Stomach smooth muscle (tissue), 2 donors: Measurements from ENCODE around the gene URB1.

Source experiments
- H3K27ac ChIP-seq: one replicate; pipeline ENCODE4 v1.7.0; 2013; ENCODE audit warnings: mild to moderate bottlenecking, low read length, inconsistent platforms
- H3K27me3 ChIP-seq, 2 donors: one replicate each; pipeline ENCODE4 v1.7.0; 2013; ENCODE audit warnings: low read length in 2 of 2; ENCODE audit not compliant: insufficient read depth in 2 of 2, control insufficient read depth in 1 of 2
- H3K36me3 ChIP-seq, 2 donors: one replicate each; pipeline ENCODE4 v1.7.0; 2013; ENCODE audit warnings: low read length in 2 of 2; ENCODE audit not compliant: control insufficient read depth in 2 of 2, insufficient read depth in 2 of 2
- H3K4me1 ChIP-seq: one replicate; pipeline ENCODE4 v1.7.0; 2013; ENCODE audit warnings: low read length; ENCODE audit not compliant: control insufficient read depth, insufficient read depth
- H3K4me3 ChIP-seq, 2 donors: one replicate each; pipeline ENCODE4 v1.7.0; 2013; ENCODE audit warnings: low read length in 2 of 2
- H3K9ac ChIP-seq, 2 donors: one replicate each; pipeline ENCODE4 v1.7.0; 2013; ENCODE audit warnings: low read length in 2 of 2, mild to moderate bottlenecking in 1 of 2
- H3K9me3 ChIP-seq, 2 donors: one replicate each; pipeline ENCODE4 v1.7.0; 2013; ENCODE audit warnings: low read length in 2 of 2; ENCODE audit not compliant: control insufficient read depth in 2 of 2
- donor health status: healthy.
- donor health status: Pancreatic carcinoma.

URB1 gene

DNA sequence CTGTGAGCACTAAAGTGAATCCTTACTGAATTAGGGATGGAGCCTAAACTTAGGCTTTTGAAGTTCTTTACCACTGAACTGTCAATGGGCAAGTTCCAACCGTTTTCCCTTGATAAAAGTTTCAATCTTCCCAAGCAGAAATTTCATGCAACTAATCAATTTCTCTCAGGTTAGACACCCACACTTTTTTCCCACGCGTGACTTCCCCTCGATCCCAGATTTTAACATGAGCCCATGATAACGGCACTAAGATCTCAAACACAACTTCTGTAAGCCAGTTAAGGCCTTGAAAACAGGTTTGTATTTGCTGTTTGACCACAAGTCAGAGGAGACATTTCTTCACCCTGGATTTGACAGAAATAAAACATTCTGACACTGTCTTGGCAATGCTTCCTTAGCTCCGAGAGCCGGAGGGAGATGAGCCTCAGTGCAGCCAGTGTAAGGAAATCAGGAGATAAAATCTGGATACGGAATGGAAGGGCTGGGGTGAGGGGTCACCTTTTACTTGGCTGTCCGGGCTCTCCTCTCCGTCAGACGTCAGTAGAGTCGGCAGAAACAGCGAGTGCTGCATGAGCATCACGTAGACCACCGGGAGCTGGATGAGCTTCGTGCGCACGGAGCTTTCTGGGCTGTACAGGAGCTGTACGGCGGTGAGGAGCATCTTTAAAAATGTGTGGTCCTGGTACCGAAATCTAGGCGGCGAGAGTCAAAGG lies 54.4 kb downstream of the URB1 start:
- no peaks in the 10 kb centered on the region for H3K9me3 ChIP-seq
- H3K27ac ChIP-seq, result no peak overlapping the region
- no peaks in the 10 kb centered on the region for H3K27me3 ChIP-seq
- H3K4me1 ChIP-seq, result peaks cover 2% of the 10 kb centered on the region
- no peak overlapping the region for H3K9ac ChIP-seq
- H3K4me3 ChIP-seq, result no peak overlapping the region
- peaks cover 40 to 44% of the 10 kb centered on the region in 2 donors for H3K36me3 ChIP-seq

GRCh38 chr21:32337206-32337605 lies 55.6 kb downstream of the URB1 start:
- peaks cover 2% of the 10 kb centered on the region for H3K4me1 ChIP-seq
- H3K27me3 ChIP-seq, result no peaks in the 10 kb centered on the region
- no peak overlapping the region for H3K27ac ChIP-seq
- no peak overlapping the region for H3K9ac ChIP-seq
- H3K36me3 ChIP-seq, result peaks cover 42 to 44% of the 10 kb centered on the region in 2 donors
- H3K4me3 ChIP-seq, result no peak overlapping the region
- H3K9me3 ChIP-seq, result no peaks in the 10 kb centered on the region

DNA sequence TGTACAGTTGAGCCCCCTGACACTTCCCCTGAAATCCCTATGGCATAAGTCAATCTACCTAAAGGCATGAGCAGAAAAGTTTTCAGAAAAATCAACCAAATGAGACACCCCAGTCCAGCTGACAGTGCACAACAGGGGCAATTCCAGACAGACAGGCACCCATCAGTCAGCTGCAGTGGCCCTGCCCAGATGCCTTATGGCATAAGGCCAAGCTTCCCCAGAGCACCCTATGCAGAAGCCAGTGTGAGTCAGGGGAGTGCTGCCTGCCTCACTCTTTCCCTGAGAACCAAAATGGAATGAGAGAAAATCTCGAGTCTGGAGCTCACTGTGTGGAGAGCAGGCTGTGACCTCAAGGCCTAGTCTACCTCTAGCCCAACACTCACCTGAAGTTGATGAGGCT lies 56.1 kb downstream of the URB1 start:
- no peak overlapping the region for H3K9ac ChIP-seq
- H3K4me1 ChIP-seq, result peaks cover 2% of the 10 kb centered on the region
- no peaks in the 10 kb centered on the region for H3K9me3 ChIP-seq
- H3K27ac ChIP-seq, result no peak overlapping the region
- no peak overlapping the region for H3K4me3 ChIP-seq
- H3K36me3 ChIP-seq, result peaks cover 40 to 42% of the 10 kb centered on the region in 2 donors
- no peaks in the 10 kb centered on the region for H3K27me3 ChIP-seq

DNA sequence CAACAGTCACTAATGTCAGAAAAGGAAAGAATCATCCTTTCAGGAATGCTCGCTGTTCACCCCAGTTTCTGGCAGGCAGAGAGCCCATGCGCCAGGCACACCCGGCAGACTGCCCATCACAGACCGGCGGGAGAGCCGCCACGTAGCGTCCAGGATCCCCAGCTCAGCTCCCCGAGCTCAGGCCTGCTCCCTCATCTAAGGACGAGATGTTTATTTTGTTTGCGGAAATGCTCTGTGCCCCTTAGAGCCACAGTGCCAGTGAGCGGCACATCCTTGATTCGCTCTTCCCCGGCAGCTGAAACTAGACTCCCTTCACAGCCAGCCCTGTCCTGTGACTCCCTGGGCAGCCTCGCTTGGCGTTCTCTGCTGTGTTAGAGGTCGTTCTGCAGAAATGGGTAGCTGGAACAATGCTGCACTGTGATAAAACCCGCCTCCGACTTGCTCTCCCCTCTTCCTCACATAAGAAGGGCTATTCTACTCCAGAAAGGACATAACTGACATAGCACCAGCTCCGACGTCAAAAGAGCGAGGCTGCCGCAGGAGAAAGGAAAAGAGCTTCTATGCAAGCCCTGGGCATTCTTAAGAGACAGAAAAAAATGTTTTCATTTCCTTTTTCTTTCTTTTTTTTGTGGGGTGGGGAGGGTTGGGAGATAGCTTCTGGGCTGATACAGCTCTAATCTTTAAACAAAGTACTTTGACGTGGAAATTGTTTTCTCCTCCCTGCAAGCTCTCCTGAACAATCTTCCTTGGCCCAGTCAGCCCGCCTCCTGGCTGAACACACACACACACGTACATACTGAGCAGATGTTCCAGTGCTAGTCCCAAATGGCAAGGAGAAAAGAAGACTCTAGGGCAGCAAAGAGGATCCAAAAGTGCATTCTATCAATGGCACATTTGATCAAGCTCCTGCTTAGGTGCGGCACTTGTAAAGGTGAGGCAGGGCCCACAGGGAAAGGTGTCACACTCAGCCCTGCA lies 56.9 kb downstream of the URB1 start:
- Histone ChIP-seq H3K36me3 (peaks cover 41 to 43% of the 10 kb centered on the region in 2 donors), H3K27me3 (no peaks in the 10 kb centered on the region), H3K27ac (no peak overlapping the region), H3K9me3 (no peaks in the 10 kb centered on the region), H3K9ac (no peak overlapping the region), H3K4me3 (no peak overlapping the region), H3K4me1 (peaks cover 2% of the 10 kb centered on the region)

GRCh38 chr21:32334980-32335531 lies 57.8 kb downstream of the URB1 start:
- Histone ChIP-seq H3K9ac (no peak overlapping the region), H3K27ac (no peak overlapping the region), H3K9me3 (no peaks in the 10 kb centered on the region), H3K4me1 (peaks cover 2% of the 10 kb centered on the region), H3K27me3 (no peaks in the 10 kb centered on the region), H3K36me3 (peaks cover 35 to 40% of the 10 kb centered on the region in 2 donors), H3K4me3 (no peak overlapping the region)

GRCh38 chr21:32333953-32334673 lies 58.7 kb downstream of the URB1 start:
- peaks cover 10% of the 10 kb centered on the region for H3K4me1 ChIP-seq
- H3K27me3 ChIP-seq, result no peaks in the 10 kb centered on the region
- no peak overlapping the region for H3K27ac ChIP-seq
- peaks cover 32 to 36% of the 10 kb centered on the region in 2 donors for H3K36me3 ChIP-seq
- no peak overlapping the region for H3K9ac ChIP-seq
- no peak overlapping the region for H3K4me3 ChIP-seq
- H3K9me3 ChIP-seq, result no peaks in the 10 kb centered on the region

- Histone ChIP-seq H3K36me3 (peaks cover 23 to 26% of the 10 kb centered on the region in 2 donors), H3K4me3 (no peak overlapping the region), H3K27me3 (no peaks in the 10 kb centered on the region), H3K27ac (no peak overlapping the region), H3K9me3 (no peaks in the 10 kb centered on the region), H3K4me1 (peaks cover 15% of the 10 kb centered on the region), H3K9ac (no peak overlapping the region)
Observed at GRCh38 chr21:32332463-32332951, 60.3 kb downstream of the URB1 start.

GRCh38 chr21:32331444-32332305 lies 61.1 kb downstream of the URB1 start:
- Histone ChIP-seq H3K4me3 (no peak overlapping the region), H3K9me3 (no peaks in the 10 kb centered on the region), H3K9ac (no peak overlapping the region), H3K36me3 (peaks cover 23 to 26% of the 10 kb centered on the region in 2 donors), H3K27ac (no peak overlapping the region), H3K4me1 (peaks cover 14% of the 10 kb centered on the region), H3K27me3 (no peaks in the 10 kb centered on the region)

DNA sequence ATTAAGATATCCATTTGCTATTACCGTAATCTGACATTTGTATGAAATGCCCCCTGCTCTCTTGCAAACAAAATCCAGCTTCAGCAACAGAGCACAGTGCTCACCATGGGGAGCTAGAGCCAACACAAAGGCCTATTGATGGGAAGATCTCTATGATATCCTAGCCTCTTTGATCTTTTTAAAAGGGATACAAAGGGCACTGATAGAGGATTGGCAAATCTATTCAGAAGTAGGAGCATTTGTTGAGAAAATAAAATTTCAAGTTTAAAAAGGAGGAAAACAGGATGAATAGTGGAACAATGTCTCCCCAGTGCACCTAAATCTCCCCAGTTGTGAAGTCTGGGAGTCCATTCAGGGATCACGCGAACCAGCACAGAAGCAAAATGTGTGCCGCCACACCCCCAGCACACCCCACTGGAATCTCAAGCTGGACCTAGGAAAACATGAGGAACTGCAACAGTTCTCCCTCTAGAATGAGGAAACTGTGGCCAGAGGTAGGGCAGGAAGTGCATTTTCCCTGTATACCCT lies 62.0 kb downstream of the URB1 start:
- Histone ChIP-seq H3K27ac (peak overlapping the region; percentile 18), H3K36me3 (peaks cover 21 to 23% of the 10 kb centered on the region in 2 donors), H3K4me1 (peaks cover 14% of the 10 kb centered on the region), H3K9ac (no peak overlapping the region), H3K27me3 (no peaks in the 10 kb centered on the region), H3K4me3 (no peak overlapping the region), H3K9me3 (no peaks in the 10 kb centered on the region)
